Measurements from ENCODE around the gene OS9. TPM values are rescaled to one million over a fixed set of nuclear protein-coding genes. Genes with fewer than 3 reads are reported as not detected.

Gene OS9
- total RNA-seq, 1 donor from 2014 or later = 137 TPM

DNA sequence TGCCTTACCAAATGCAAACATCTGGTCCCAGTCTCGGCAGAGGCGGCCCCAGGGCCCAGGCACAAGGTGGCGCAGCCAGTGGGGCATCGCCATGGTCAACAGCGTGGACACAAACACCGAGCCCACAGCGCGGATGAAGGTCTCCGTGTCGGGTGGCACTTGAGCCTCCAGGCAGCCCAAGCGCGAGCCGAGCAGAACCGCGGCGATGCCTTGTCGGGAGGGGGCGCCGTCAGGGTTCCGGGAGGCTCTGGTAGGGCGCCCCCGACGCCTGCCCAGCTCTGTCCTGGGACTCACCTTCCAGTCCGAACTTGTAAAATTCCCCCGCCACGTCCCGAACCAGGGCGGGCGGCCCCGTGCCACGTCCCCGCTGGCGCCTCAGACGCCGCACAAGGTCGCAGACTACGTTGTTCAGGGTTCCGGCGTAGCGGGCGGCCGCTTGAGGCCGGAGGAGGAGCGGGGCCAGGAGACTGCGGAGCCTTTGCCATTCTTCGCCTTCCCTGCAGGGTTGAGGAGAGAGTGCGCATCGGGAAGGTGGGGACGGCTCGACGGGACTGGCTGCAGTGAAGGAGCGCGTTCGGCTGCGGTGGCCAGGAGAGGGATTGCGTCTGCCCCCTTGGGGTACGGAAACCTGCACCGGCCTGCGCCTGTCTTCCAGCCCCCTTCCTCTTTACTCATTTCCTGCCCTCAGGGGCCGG lies 71.2 kb downstream of the OS9 start:
- intact Hi-C loops (cut with micrococcal nuclease) = loop anchor here (1.0 kb wide), 1 partner anchor 9 kb away; no protein-coding TSS in a partner anchor

DNA sequence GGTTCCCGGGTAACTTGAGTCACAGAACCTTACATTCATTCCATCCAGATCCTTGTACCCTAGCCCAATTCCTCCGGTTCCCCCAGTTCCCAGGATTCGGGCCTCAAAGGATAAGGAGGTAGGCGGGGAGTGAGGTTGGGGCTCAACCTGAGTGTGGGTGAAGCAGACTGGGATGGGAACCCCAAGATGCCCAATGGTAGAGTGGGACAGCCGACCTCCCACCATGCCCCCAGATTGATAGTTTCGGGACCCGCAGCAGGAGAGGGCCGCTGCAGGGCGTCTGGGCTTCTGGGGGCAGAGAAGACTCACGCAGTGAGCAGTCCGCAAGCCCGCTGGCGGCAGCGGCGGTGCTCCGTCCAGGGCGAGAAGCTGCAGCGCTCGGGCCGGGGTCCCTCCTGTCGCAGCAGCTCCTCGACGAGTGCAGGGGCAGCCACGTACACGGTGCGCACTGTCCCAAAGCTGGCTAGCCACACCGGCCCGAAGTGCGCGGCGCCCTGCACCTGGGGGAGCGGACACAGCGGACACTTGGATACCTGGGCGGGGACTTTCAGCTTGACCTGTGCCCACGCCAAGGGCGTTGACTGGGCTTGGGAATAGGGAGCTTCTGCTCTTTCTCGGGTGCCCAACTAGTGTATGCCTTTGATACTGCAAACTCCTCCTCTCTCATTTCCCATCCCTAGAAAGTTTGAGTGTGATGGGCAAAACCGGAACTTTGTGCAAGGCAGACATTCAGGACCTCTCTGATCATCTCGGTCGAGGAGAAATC lies 71.9 kb downstream of the OS9 start:
- intact Hi-C loops (cut with micrococcal nuclease) = loop anchor here (1.0 kb wide), 1 partner anchor 10 kb away; no protein-coding TSS in a partner anchor

DNA sequence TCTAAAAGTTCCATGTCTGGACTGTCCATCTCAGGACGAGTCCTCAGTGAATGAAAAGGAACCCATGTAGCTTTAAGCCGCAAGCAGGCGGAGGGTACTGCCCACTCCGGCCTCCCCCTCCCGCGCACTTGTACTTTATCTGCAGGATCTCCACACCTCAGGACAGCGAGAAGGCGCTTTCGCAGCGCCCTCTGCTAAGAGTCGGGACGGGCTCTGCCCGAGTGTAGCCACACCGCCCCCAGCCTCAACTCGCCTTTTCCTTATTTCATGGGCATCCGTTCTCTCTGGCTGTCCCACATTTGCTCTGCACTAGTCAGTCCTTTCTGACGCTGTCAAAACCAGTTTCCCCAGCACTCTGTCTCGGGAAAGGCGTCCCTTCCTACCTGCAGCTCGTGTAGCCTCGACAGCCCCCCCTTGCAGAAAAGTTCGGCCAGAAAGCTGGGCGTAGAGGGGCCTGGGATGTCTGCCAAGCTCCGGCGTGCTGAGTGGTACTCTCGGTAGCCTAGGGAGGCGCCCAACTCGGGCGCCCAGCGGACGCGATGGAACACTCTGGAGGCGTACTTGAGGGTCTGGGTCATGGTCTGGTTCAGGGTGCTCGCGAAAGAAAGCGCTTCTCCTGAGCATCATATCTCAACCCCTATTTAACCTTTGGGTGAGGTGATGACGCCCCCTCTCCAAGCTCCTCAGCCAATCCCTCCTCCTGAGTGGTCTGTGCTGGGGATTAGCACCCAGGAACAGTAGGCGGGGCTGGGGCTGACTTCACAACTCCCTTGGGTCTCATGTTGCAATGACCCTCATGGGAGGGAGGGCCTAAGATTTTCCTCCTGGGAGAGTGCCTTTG lies 72.8 kb downstream of the OS9 start, which contains the start of gene CYP27B1:
TSS of gene CYP27B1 (minus strand) at position 615 of the 841 bp plus-strand sequence. CDS start at position 578, 37 bp downstream.
- intact Hi-C loops (cut with micrococcal nuclease) = no loop called here

- intact Hi-C loops (cut with micrococcal nuclease) = no loop called here
Measured at GRCh38 chr12:57767305-57767698, 73.4 kb downstream of the OS9 start.

DNA sequence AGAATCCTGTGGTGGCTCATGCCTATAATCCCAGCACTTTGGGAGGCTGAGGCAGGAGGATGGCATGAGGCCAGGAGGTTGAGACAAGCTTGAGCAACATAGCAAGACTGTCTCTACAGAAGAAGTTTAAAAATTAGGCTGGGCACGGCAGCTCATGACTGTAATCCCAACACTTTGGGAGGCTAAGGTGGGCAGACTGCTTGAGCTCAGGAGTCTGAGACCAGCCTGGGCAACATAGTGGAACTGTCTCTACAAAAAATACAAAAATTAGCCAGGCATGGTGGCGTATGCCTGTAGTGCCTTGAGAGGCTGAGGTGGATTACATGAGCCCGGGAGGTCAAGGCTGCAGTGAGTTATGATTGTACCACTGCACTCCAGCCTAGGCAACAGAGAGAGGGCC lies 73.9 kb downstream of the OS9 start:
- intact Hi-C loops (cut with micrococcal nuclease) = no loop called here

- intact Hi-C loops (cut with micrococcal nuclease) = no loop called here
Measured at GRCh38 chr12:57769594-57769993, 75.7 kb downstream of the OS9 start.

DNA sequence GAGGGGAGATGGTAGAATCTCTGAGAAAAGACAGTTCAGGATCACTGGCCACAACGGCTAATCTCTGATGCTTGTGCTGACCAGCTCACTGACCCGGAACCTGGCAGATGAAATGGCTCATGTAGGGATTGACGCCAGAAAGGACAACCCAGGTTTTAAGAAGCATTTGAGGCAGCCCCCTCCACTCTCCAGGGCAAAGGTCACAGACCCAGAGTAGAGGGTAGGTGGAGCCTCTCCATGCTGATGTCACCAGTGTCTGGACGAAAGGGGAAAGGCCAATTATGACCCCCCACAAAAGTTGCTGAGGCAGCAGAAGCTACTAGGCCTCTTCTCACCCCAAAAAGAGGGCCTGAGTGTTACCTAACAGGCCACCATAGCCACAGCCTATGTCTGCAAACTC lies 76.8 kb downstream of the OS9 start:
- intact Hi-C loops (cut with micrococcal nuclease) = no loop called here

Other genes with a start within 250 kb of the OS9 start
- not detected in 2 replicates for gene INHBE, start 238.8 kb upstream of the OS9 start, total RNA-seq
- gene GLI1, start 234.3 kb upstream of the OS9 start, total RNA-seq = 1.8 and 2.2 TPM in 2 replicates
- gene ARHGAP9, start 214.3 kb upstream of the OS9 start, total RNA-seq = 171 and 172 TPM in 2 replicates
- 189 and 195 TPM in 2 replicates for gene MARS1, start 206.1 kb upstream of the OS9 start, total RNA-seq
- gene DDIT3, start 173.6 kb upstream of the OS9 start, total RNA-seq = 9.9 and 10.7 TPM in 2 replicates
- gene MBD6, start 171.3 kb upstream of the OS9 start, total RNA-seq = 75.0 and 78.0 TPM in 2 replicates
- gene DCTN2, start 146.9 kb upstream of the OS9 start, total RNA-seq = 85.7 and 88.4 TPM in 2 replicates
- 1.3 and 1.6 TPM in 2 replicates for gene KIF5A, start 144.1 kb upstream of the OS9 start, total RNA-seq
- gene PIP4K2C, start 102.9 kb upstream of the OS9 start, total RNA-seq = 19.7 and 22.8 TPM in 2 replicates
- gene DTX3, start 89.3 kb upstream of the OS9 start, total RNA-seq = 18.1 and 19.1 TPM in 2 replicates
- 0.48 and 1.0 TPM in 2 replicates for gene ARHGEF25, start 82.7 kb upstream of the OS9 start, total RNA-seq
- gene B4GALNT1, start 60.9 kb upstream of the OS9 start, total RNA-seq = 1.5 and 1.9 TPM in 2 replicates
- gene AGAP2, start 44.6 kb downstream of the OS9 start, total RNA-seq = 57.1 and 59.4 TPM in 2 replicates
- gene TSPAN31, start 50.9 kb downstream of the OS9 start, total RNA-seq = 17.3 and 17.9 TPM in 2 replicates
- 134 and 138 TPM in 2 replicates for gene CDK4, start 58.2 kb downstream of the OS9 start, total RNA-seq
- 21.2 and 21.9 TPM in 2 replicates for gene MARCHF9, start 61.0 kb downstream of the OS9 start, total RNA-seq
- 4.2 and 4.3 TPM in 2 replicates for gene CYP27B1, start 72.9 kb downstream of the OS9 start, total RNA-seq
- 34.8 and 42.7 TPM in 2 replicates for gene METTL1, start 78.0 kb downstream of the OS9 start, total RNA-seq
- 3.1 and 3.3 TPM in 2 replicates for gene EEF1AKMT3, start 78.5 kb downstream of the OS9 start, total RNA-seq
- 36.3 and 39.2 TPM in 2 replicates for gene TSFM, start 88.7 kb downstream of the OS9 start, total RNA-seq
- gene AVIL, start 124.6 kb downstream of the OS9 start, total RNA-seq = 4.2 and 4.4 TPM in 2 replicates
- gene CTDSP2, start 152.6 kb downstream of the OS9 start, total RNA-seq = 111 and 114 TPM in 2 replicates
- 14.0 and 17.1 TPM in 2 replicates for gene ATP23, start 247.4 kb downstream of the OS9 start, total RNA-seq

Data from T-helper 2 cell treated with Interferon-gamma antibody and Interleukin-4, amounts not matched to agents 100 ng/mL and 5 ng/mL, for 36 hours (primary cell).